H1 (cell line): ENCODE measurements around the gene ADAMTS16. TPM values are rescaled to one million over a fixed set of nuclear protein-coding genes. Genes with fewer than 3 reads are reported as not detected.

ENCODE experiments used
- MAX ChIP-seq: IDR thresholded peaks from 2 replicates; pipeline ENCODE4 v1.6.1; 2012; ENCODE audit warnings: inconsistent platforms
- POLR2AphosphoS5 ChIP-seq: IDR thresholded peaks from 2 replicates; pipeline ENCODE4 v1.6.1; 2011; ENCODE audit warnings: low read depth, low read length
- polyA plus RNA-seq, 7 experiments: library from polyadenylated mRNA; depleted of rRNA in 3 of 7; stranded (reverse) in 5 of 7; unstranded in 2 of 7; fragments of >200 nt in 5 of 7; fragments of 200-250 nt in 2 of 7; gene quantifications; 1 replicate in 5 of 7; 2 replicates in 1 of 7; 4 replicates in 1 of 7; pipeline versions ENCODE4 v1.2.1 to v1.2.3, GENCODE V29; 2011 to 2013; ENCODE audit warnings: missing spikeins in 2 of 7, mixed read lengths in 2 of 7
- total RNA-seq: library from RNA; stranded (reverse); fragmentation: NEBNext Ultra II Directional; extraction: Animal tissue kit (Norgen Biotek cat#: 25700); gene quantifications from 2 replicates; pipeline ENCODE4 v1.2.1, GENCODE V29; 2021

Gene ADAMTS16
- total and polyA plus RNA-seq, 2 of the 8 experiments (the other 6 are each of a cell fraction or from before 2014, with no cell fraction given) = 3.7 to 16.0 TPM

GRCh38 chr5:5149154-5149553, 9.0 kb downstream of the ADAMTS16 start (continued):
- no peak for TF ChIP-seq MAX
- TF ChIP-seq POLR2AphosphoS5 = no peak
